Liver (tissue), 9 donors: ENCODE data around the gene DUSP1. TPM values are rescaled to one million over a fixed set of nuclear protein-coding genes. Genes with fewer than 3 reads are reported as not detected.

Source experiments
- DNase-seq: peaks from one replicate; pipeline ENCODE4 v3.0.0-alpha.2; 2017; ENCODE audit warnings: low spot score
- H3K27ac ChIP-seq, 2 donors: one replicate each; pipeline ENCODE4 v1.7.0; 2013; ENCODE audit warnings: inconsistent platforms in 2 of 2, low read length in 2 of 2, control low read depth in 1 of 2, low read depth in 1 of 2, mild to moderate bottlenecking in 1 of 2
- H3K27me3 ChIP-seq, 4 donors: one replicate each; pipeline versions ENCODE4 v1.6.1 to v1.7.0; 2013; ENCODE audit warnings: low read length in 3 of 4, inconsistent platforms in 1 of 4, mild to moderate bottlenecking in 1 of 4, moderate library complexity in 1 of 4; ENCODE audit not compliant: control insufficient read depth in 4 of 4, insufficient read depth in 4 of 4
- H3K36me3 ChIP-seq, 4 donors: one replicate each; pipeline versions ENCODE4 v1.6.1 to v1.7.0; 2013; ENCODE audit warnings: low read length in 3 of 4, mild to moderate bottlenecking in 3 of 4, low read depth in 1 of 4, moderate library complexity in 1 of 4; ENCODE audit not compliant: control insufficient read depth in 4 of 4, insufficient read depth in 3 of 4
- H3K4me1 ChIP-seq, 4 donors: one replicate each; pipeline versions ENCODE4 v1.6.1 to v1.7.0; 2013; ENCODE audit warnings: low read length in 3 of 4, mild to moderate bottlenecking in 3 of 4, moderate library complexity in 1 of 4; ENCODE audit not compliant: control insufficient read depth in 4 of 4, insufficient read depth in 4 of 4
- H3K4me3 ChIP-seq, 3 donors: one replicate each; pipeline versions ENCODE4 v1.6.1 to v1.7.0; 2013; ENCODE audit warnings: low read length in 3 of 3, control low read depth in 1 of 3, low read depth in 1 of 3, mild to moderate bottlenecking in 1 of 3
- H3K9ac ChIP-seq, 2 donors: one replicate each; pipeline ENCODE4 v1.7.0; 2013; ENCODE audit warnings: low read length in 2 of 2, mild to moderate bottlenecking in 2 of 2, moderate library complexity in 2 of 2, control low read depth in 1 of 2, low read depth in 1 of 2
- H3K9me3 ChIP-seq, 4 donors: one replicate each; pipeline versions ENCODE4 v1.6.1 to v1.7.0; 2013; ENCODE audit warnings: low read length in 3 of 4; ENCODE audit not compliant: control insufficient read depth in 4 of 4
- ATF3 ChIP-seq: IDR thresholded peaks from 2 replicates; pipeline ENCODE4 v1.6.1; 2016; ENCODE audit warnings: antibody characterized with exemption
- EGR1 ChIP-seq, 2 donors: IDR thresholded peaks; 2 replicates each; pipeline ENCODE4 v1.6.1; 2016 to 2018; ENCODE audit warnings: antibody characterized with exemption in 2 of 2, low read depth in 2 of 2
- FOXA1 ChIP-seq: IDR thresholded peaks from 2 replicates; pipeline ENCODE4 v1.6.1; 2016; ENCODE audit warnings: antibody characterized with exemption
- FOXA2 ChIP-seq: IDR thresholded peaks from 2 replicates; pipeline ENCODE4 v1.6.1; 2016; ENCODE audit warnings: antibody characterized with exemption
- HNF4A ChIP-seq, 2 donors: conservative IDR thresholded peaks; 2 replicates each; pipeline ENCODE4 v1.6.1; 2016; ENCODE audit warnings: antibody characterized with exemption in 2 of 2, mild to moderate bottlenecking in 2 of 2
- HNF4G ChIP-seq: IDR thresholded peaks from 2 replicates; pipeline ENCODE4 v1.6.1; 2016; ENCODE audit warnings: antibody characterized with exemption
- MAX ChIP-seq: IDR thresholded peaks from 2 replicates; pipeline ENCODE4 v1.6.1; 2016; ENCODE audit warnings: antibody characterized with exemption
- NR2F2 ChIP-seq: IDR thresholded peaks from 2 replicates; pipeline ENCODE4 v1.6.1; 2016; ENCODE audit warnings: antibody characterized with exemption
- RXRA ChIP-seq, 2 donors: IDR thresholded peaks; 2 replicates each; pipeline ENCODE4 v1.6.1; 2017 to 2018; ENCODE audit warnings: antibody characterized with exemption in 2 of 2, mild to moderate bottlenecking in 1 of 2
- SP1 ChIP-seq: IDR thresholded peaks from 2 replicates; pipeline ENCODE4 v1.6.1; 2018; ENCODE audit warnings: antibody characterized with exemption, mild to moderate bottlenecking
- TAF1 ChIP-seq: conservative IDR thresholded peaks from 2 replicates; pipeline ENCODE4 v1.6.1; 2016; ENCODE audit warnings: antibody characterized with exemption, mild to moderate bottlenecking
- ZBTB33 ChIP-seq: IDR thresholded peaks from 2 replicates; pipeline ENCODE4 v1.6.1; 2016; ENCODE audit warnings: antibody characterized with exemption
- WGBS: extraction: QIAGEN DNeasy Blood & Tissue Kit; methylation state at CpG from one replicate; pipeline ENCODE4 v1.1.7; 2013; 5-methylcytosine and 5-hydroxymethylcytosine counted together
- polyA plus RNA-seq, 2 donors: library from polyadenylated mRNA; stranded (reverse) in 1 of 2; unstranded in 1 of 2; fragments of 200-250 nt in 1 of 2; fragments of >200 nt in 1 of 2; fragmentation: Nextera tagmentation in 1 of 2; extraction: Ambion mirVana in 1 of 2; gene quantifications; one replicate each; pipeline versions ENCODE4 v1.2.1 to v1.2.3, GENCODE V29; 2013 to 2015
- total RNA-seq, 2 donors: library from RNA; depleted of rRNA; stranded (reverse); fragments of >200 nt; gene quantifications; one replicate each; pipeline ENCODE4 v1.2.3, GENCODE V29; 2014
- donor health status: healthy.
- donor health status: healthy.
- donor health status: healthy.
- donor health status: healthy.
- donor health status: healthy.

The DUSP1 gene
- total and polyA plus RNA-seq, 4 donors, result 53.2 to 237 (median 110) TPM

- Histone ChIP-seq H3K9ac (no peak overlapping the region), H3K36me3 (no peaks in the 10 kb centered on the region), H3K27ac (peak overlapping the region; percentile 56 to 80), H3K9me3 (no peaks in the 10 kb centered on the region), H3K27me3 (no peaks in the 10 kb centered on the region), H3K4me1 (peaks cover 4 to 21% (median 13%) of the 10 kb centered on the region in 4 donors), H3K4me3 (no peak overlapping the region)
- TF ChIP-seq RXRA (IDR thresholded peaks at IDR 0.05), result no peak
- TF ChIP-seq FOXA1, result no peak
- no peak for TF ChIP-seq ZBTB33
- TF ChIP-seq FOXA2, result no peak
- no peak for TF ChIP-seq NR2F2
- no peak for TF ChIP-seq MAX
- TF ChIP-seq EGR1 (IDR thresholded peaks at IDR 0.05; ENCODE audit: low read depth in 2 of 2), result no peak
- TF ChIP-seq TAF1, result no peak
- TF ChIP-seq HNF4G, result no peak
- no peak for DNase-seq
- 91% methylated on average over 14 of the region's 14 CpGs for WGBS
Measured at GRCh38 chr5:172732201-172732865, 38.7 kb downstream of the DUSP1 start.

- TF ChIP-seq SP1, result peak; percentile 3
- TF ChIP-seq EGR1 (IDR thresholded peaks at IDR 0.05; ENCODE audit: low read depth in 2 of 2), result no peak
- TF ChIP-seq HNF4A (conservative IDR thresholded peaks at IDR 0.05), result no peak
- no peak for TF ChIP-seq ATF3
- TF ChIP-seq ZBTB33, result no peak
- no peak for TF ChIP-seq MAX
- TF ChIP-seq FOXA1, result no peak
- no peak for TF ChIP-seq RXRA (IDR thresholded peaks at IDR 0.05)
- Histone ChIP-seq H3K4me3 (no peak overlapping the region), H3K4me1 (peaks cover 4 to 22% (median 13%) of the 10 kb centered on the region in 4 donors), H3K9me3 (no peaks in the 10 kb centered on the region), H3K27ac (peak overlapping the region in 1 of 2 donors; percentile 5), H3K27me3 (no peaks in the 10 kb centered on the region), H3K36me3 (no peaks in the 10 kb centered on the region), H3K9ac (peak overlapping the region in 1 of 2 donors; percentile 29)
- DNase-seq, result no peak
- WGBS, result 87% methylated on average over 9 of the region's 9 CpGs
Measured at GRCh38 chr5:172731680-172732074, 39.3 kb downstream of the DUSP1 start.
